ENCODE data around the gene ITPR3. TPM values are rescaled to one million over a fixed set of nuclear protein-coding genes. Genes with fewer than 3 reads are reported as not detected.

The ITPR3 gene
- polyA plus RNA-seq, 1 of the 3 experiments (the other 2 are of a cell fraction) = 8.1 TPM

GRCh38 chr6:33610067-33610466 lies 11.1 kb upstream of the ITPR3 start:
- no peak overlapping the region for H3K4me3 ChIP-seq (ENCODE audit: low read depth in 2 of 2, low read length in 1 of 2)
- 0 out of 2 replicates have a peak overlapping the region, but pooled peaks have one; percentile 41 for H2AFZ ChIP-seq (ENCODE audit: low read depth)
- peak overlapping the region in 1 of 2 experiments; percentile 90; a peak in 2 of 4 replicates for H3K27ac ChIP-seq (ENCODE audit: low read depth in 2 of 2, low read length in 1 of 2)
- no peaks in the 10 kb centered on the region for H3K36me3 ChIP-seq (replicated peaks in 1 of 2; ENCODE audit: control insufficient read depth in 1 of 2, insufficient read depth in 2 of 2, low read length in 1 of 2)
- ChIA-PET CTCF (interaction anchor here (0.6 to 4.1 kb wide), 5 partner anchors 20 to 116 kb away, joined by 3 to 31 read pairs (median 4); no protein-coding TSS in a partner anchor), POLR2A (interaction anchor here (2.1 kb wide), 1 partner anchor 11 kb away, joined by 7 read pairs; the partner anchor contains the start of gene ITPR3)
- TF ChIP-seq USF2 (IDR thresholded peaks at IDR 0.05; ENCODE audit: borderline replicate concordance, low read depth, low read length) (no peak), FOXJ3 (CRISPR knock-in tag; IDR thresholded peaks at IDR 0.05) (no peak), RFX5 (IDR thresholded peaks at IDR 0.05; ENCODE audit: low read length) (no peak), RCOR1 (IDR thresholded peaks at IDR 0.05; ENCODE audit: low read length) (no peak), JUND (IDR thresholded peaks at IDR 0.05) (no peak), GABPA (IDR thresholded peaks at IDR 0.05; ENCODE audit: low read depth) (no peak), SIN3A (IDR thresholded peaks at IDR 0.05; ENCODE audit: borderline replicate concordance, low read depth, low read length) (no peak), USF1 (IDR thresholded peaks at IDR 0.05; ENCODE audit: borderline replicate concordance, low read depth) (no peak), SMC3 (IDR thresholded peaks at IDR 0.05; ENCODE audit: low read depth, low read length) (no peak), ELF1 (IDR thresholded peaks at IDR 0.05) (no peak), CTCF (IDR thresholded peaks at IDR 0.05) (no peak), REST (IDR thresholded peaks at IDR 0.05; ENCODE audit: low read depth, low read length) (no peak), CHD2 (IDR thresholded peaks at IDR 0.05; ENCODE audit: low read length, partially characterized antibody) (no peak), YY1 (IDR thresholded peaks at IDR 0.05; ENCODE audit: low read depth) (no peak), EP300 (IDR thresholded peaks at IDR 0.05; ENCODE audit: borderline replicate concordance in 1 of 2, low read depth in 1 of 2, low read length in 1 of 2) (no peak), POLR2AphosphoS5 (IDR thresholded peaks at IDR 0.05; ENCODE audit: low read depth, low read length) (no peak), RAD21 (IDR thresholded peaks at IDR 0.05; ENCODE audit: low read length) (no peak)
- no peaks in the 10 kb centered on the region for H3K27me3 ChIP-seq (ENCODE audit: insufficient read depth)
- no peaks in the 10 kb centered on the region for H3F3A ChIP-seq (replicated peaks; ENCODE audit: insufficient read depth)
- H3K9me3 ChIP-seq = no peaks in the 10 kb centered on the region
- H3K4me1 ChIP-seq (ENCODE audit: control insufficient read depth in 1 of 2, insufficient read depth in 2 of 2, low read depth in 1 of 2, low read length in 1 of 2) = peaks cover 9 to 50% of the 10 kb centered on the region in 2 experiments; a peak in 2 of 4 replicates
- no peak for DNase-seq
- no peak overlapping the region for H3K4me2 ChIP-seq
- H4K20me1 ChIP-seq (ENCODE audit: insufficient read depth) = no peaks in the 10 kb centered on the region
- whole genome bisulfite sequencing (ENCODE audit: low lambda C conversion rate) = 94% methylated on average over 4 of the region's 4 CpGs
- H3K9me2 ChIP-seq = no peaks in the 10 kb centered on the region
- H3K9ac ChIP-seq = no peak overlapping the region
- H3K79me2 ChIP-seq (ENCODE audit: insufficient read depth) = no peaks in the 10 kb centered on the region
